Fibroblast of lung (primary cell): ENCODE data around the gene DAAM1. TPM values are rescaled to one million over a fixed set of nuclear protein-coding genes. Genes with fewer than 3 reads are reported as not detected.

Experiments used
- DNase-seq, 2 donors: peaks; one replicate each; pipeline versions ENCODE4 v3.0.0 to v3.0.0-alpha.2; 2010; ENCODE audit warnings: low read depth in 2 of 2
- H2AFZ ChIP-seq: 2 replicates; pipeline ENCODE4 v1.5.1; 2012; ENCODE audit warnings: low read length, control low read depth, inconsistent platforms
- H3K27ac ChIP-seq: 2 replicates; pipeline ENCODE4 v1.5.1; 2011; ENCODE audit warnings: low read length, control low read depth; ENCODE audit not compliant: insufficient read depth
- H3K27me3 ChIP-seq: 2 replicates; pipeline ENCODE4 v1.5.1; 2011; ENCODE audit warnings: mild to moderate bottlenecking, low read length; ENCODE audit not compliant: control insufficient read depth, insufficient read depth
- H3K36me3 ChIP-seq: 2 replicates; pipeline ENCODE4 v1.5.1; 2011; ENCODE audit warnings: low read length; ENCODE audit not compliant: control insufficient read depth, insufficient read depth
- H3K4me1 ChIP-seq: 2 replicates; pipeline ENCODE4 v1.5.1; 2011; ENCODE audit warnings: low read length; ENCODE audit not compliant: control insufficient read depth, insufficient read depth; ENCODE audit errors: extremely low read depth
- H3K4me2 ChIP-seq: 2 replicates; pipeline ENCODE4 v1.5.1; 2011; ENCODE audit warnings: low read length, control low read depth; ENCODE audit not compliant: insufficient read depth; ENCODE audit errors: extremely low read depth
- H3K4me3 ChIP-seq, 4 experiments: fragments of 200-600 bp in 1 of 4; sonication (generic) in 1 of 4; replicated peaks in 1 of 4; 2 replicates each; pipeline ENCODE4 v1.5.1; 2011 to 2016; ENCODE audit warnings: low read length in 4 of 4, low read depth in 3 of 4, mild to moderate bottlenecking in 3 of 4, control low read depth in 2 of 4, inconsistent platforms in 1 of 4, mixed read lengths in 1 of 4; ENCODE audit not compliant: insufficient read depth in 1 of 4; ENCODE audit errors: control extremely low read depth in 1 of 4
- H3K79me2 ChIP-seq: 2 replicates; pipeline ENCODE4 v1.5.1; 2012; ENCODE audit warnings: mild to moderate bottlenecking, low read length, inconsistent platforms; ENCODE audit not compliant: control insufficient read depth, insufficient read depth
- H3K9ac ChIP-seq: 2 replicates; pipeline ENCODE4 v1.5.1; 2011; ENCODE audit warnings: mild to moderate bottlenecking, low read length, control low read depth; ENCODE audit not compliant: insufficient read depth
- H3K9me3 ChIP-seq: 2 replicates; pipeline ENCODE4 v1.5.1; 2012; ENCODE audit warnings: low read depth, low read length; ENCODE audit not compliant: control insufficient read depth, insufficient read depth
- H4K20me1 ChIP-seq: 2 replicates; pipeline ENCODE4 v1.5.1; 2011; ENCODE audit warnings: low read length; ENCODE audit not compliant: control insufficient read depth, insufficient read depth; ENCODE audit errors: extremely low read depth
- CTCF ChIP-seq, 2 donors: IDR thresholded peaks in 1 of 2; conservative IDR thresholded peaks in 1 of 2; 1 replicate in 1 of 2; 2 replicates in 1 of 2; pipeline ENCODE4 v1.5.1; 2011 to 2012; ENCODE audit warnings: low read length in 2 of 2, control low read depth in 1 of 2, inconsistent platforms in 1 of 2, low read depth in 1 of 2, mild to moderate bottlenecking in 1 of 2
- EZH2 ChIP-seq: IDR thresholded peaks from 2 replicates; pipeline ENCODE4 v1.5.1; 2012; ENCODE audit warnings: low read length, control low read depth, mild to moderate bottlenecking; ENCODE audit errors: missing control alignments
- polyA plus RNA-seq, 2 donors: library from polyadenylated mRNA; depleted of rRNA in 1 of 2; stranded (reverse) in 1 of 2; unstranded in 1 of 2; fragments of >200 nt; gene quantifications; 2 replicates each; pipeline ENCODE4 v1.2.1, GENCODE V29; 2011 to 2012; ENCODE audit warnings: missing spikeins in 1 of 2
- total RNA-seq: library from RNA; depleted of rRNA; stranded (reverse); fragments of >200 nt; gene quantifications from 2 replicates; pipeline ENCODE4 v1.2.1, GENCODE V29; 2014

The DAAM1 gene
- total and polyA plus RNA-seq, 2 donors (not counting 1 experiment from before 2014, with no cell fraction given) = 15.5 to 36.3 TPM

DNA sequence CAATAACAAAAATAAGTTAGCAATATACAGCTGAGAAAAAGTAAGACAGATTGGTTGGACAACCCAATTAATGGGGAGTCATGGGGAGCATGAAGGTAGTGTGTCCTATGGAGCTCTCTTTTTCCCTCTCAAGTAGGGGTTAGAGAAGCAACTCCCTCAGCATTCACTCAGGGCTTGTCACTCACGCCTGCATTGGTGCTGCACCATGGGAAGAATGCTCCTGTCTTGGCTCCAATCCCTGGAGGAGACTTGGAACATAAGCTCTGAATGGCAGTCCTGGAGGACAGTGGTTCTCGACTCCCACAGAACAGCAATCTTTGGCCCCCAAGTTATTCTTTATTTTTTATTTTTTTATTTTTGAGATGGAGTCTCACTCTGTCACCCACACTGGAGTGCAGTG, 113.8 kb downstream of the DAAM1 start:
- Histone ChIP-seq H2AFZ (no peak overlapping the region), H3K9me3 (no peaks in the 10 kb centered on the region), H4K20me1 (no peaks in the 10 kb centered on the region), H3K27ac (no peak overlapping the region), H3K9ac (no peak overlapping the region), H3K4me2 (no peak overlapping the region), H3K4me1 (peaks cover 15% of the 10 kb centered on the region), H3K27me3 (no peaks in the 10 kb centered on the region), H3K79me2 (no peaks in the 10 kb centered on the region), H3K4me3 (no peak overlapping the region), H3K36me3 (no peaks in the 10 kb centered on the region)
- no peak for DNase-seq
- no peak for TF ChIP-seq CTCF (conservative IDR thresholded peaks at IDR 0.05 in 1 of 2, IDR thresholded peaks at IDR 0.05 in 1 of 2; ENCODE audit: low read depth in 1 of 2, low read length in 2 of 2)
- TF ChIP-seq EZH2 = no peak

DNA sequence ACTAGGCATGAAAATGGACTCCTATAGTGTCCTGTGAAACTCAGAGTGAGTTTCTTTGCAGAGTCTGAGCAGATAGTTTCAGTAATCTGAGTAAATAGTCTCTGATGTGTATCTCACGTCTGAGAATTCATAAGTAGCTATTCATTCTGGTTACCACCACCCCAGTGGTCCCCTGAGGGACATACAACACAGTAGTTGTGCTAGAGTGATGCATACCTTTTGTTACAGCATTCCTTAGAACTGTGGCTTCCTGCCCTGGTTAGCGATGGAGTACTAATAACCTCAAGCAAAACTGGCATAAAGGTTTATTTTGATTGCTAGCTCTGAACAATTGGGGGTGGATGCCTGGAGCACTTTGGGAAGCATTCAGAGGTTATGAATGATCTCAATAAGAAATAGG, 114.7 kb downstream of the DAAM1 start:
- H3K36me3 ChIP-seq = no peaks in the 10 kb centered on the region
- H2AFZ ChIP-seq = no peak overlapping the region
- no peak overlapping the region for H3K9ac ChIP-seq
- no peaks in the 10 kb centered on the region for H3K27me3 ChIP-seq
- TF ChIP-seq CTCF (conservative IDR thresholded peaks at IDR 0.05 in 1 of 2, IDR thresholded peaks at IDR 0.05 in 1 of 2; ENCODE audit: low read depth in 1 of 2, low read length in 2 of 2) = no peak
- TF ChIP-seq EZH2 = no peak
- no peaks in the 10 kb centered on the region for H3K9me3 ChIP-seq
- H3K4me2 ChIP-seq = no peak overlapping the region
- no peak overlapping the region for H3K27ac ChIP-seq
- H3K4me3 ChIP-seq = no peak overlapping the region
- DNase-seq = peak in 1 of 2 donors; percentile 78
- H3K79me2 ChIP-seq = no peaks in the 10 kb centered on the region
- no peaks in the 10 kb centered on the region for H4K20me1 ChIP-seq
- H3K4me1 ChIP-seq = peaks cover 14% of the 10 kb centered on the region

DNA sequence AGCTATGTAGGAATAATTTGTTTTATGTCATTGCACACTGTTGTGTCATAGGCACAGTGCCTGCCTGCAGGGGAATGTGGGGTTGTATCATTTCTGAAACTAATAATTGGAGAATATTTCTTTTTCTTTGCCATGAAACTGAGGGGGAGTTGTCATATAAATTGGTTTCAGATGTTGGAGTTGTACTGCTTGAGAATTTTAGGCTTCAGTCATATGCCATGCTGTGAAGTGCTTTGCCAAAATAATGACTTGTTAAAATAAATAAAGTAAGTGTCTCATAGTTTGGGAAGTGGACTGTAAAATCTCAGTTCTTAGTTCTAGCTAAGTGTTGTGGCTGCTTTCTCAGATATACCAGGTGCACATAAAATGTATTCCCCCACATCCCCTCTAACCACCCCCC, 116.8 kb downstream of the DAAM1 start:
- Histone ChIP-seq H3K4me2 (peak overlapping the region; percentile 70), H4K20me1 (no peaks in the 10 kb centered on the region), H3K4me1 (peaks cover 18% of the 10 kb centered on the region), H3K9ac (no peak overlapping the region), H3K4me3 (no peak overlapping the region), H2AFZ (no peak overlapping the region), H3K36me3 (no peaks in the 10 kb centered on the region), H3K27me3 (no peaks in the 10 kb centered on the region), H3K79me2 (no peaks in the 10 kb centered on the region), H3K27ac (peak overlapping the region; percentile 18), H3K9me3 (no peaks in the 10 kb centered on the region)
- DNase-seq = peak; percentile 73 to 81
- TF ChIP-seq EZH2 = no peak
- no peak for TF ChIP-seq CTCF (conservative IDR thresholded peaks at IDR 0.05 in 1 of 2, IDR thresholded peaks at IDR 0.05 in 1 of 2; ENCODE audit: low read depth in 1 of 2, low read length in 2 of 2)
